ENCODE results near the gene SMCO4.
"Not testable (repeated sequence)": the region's sequence is repeated elsewhere in the genome, so short reads cannot be mapped to it uniquely, and the experiment has no call there.

The SMCO4 gene

DNA sequence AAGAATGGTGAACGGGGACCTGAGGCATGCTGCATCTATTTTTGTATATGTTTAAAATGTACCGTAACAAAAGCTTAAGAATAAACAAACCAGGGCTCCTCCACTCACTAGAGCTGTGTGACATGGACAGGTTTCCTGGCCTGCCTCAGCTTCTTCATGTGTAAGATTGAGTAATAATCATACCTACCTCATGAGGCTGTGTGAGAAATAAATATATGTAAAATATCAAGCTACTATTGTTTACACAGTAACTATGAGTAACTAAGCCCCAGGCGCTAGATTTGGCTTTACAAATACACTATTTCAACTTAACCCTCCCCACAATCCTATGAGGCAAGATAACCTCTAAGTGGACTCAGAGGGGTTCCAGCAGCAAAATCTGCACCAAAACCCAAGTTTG is 66.4 kb downstream of the SMCO4 start:
- DNase-seq (ENCODE audit: low read depth): no peak

DNA sequence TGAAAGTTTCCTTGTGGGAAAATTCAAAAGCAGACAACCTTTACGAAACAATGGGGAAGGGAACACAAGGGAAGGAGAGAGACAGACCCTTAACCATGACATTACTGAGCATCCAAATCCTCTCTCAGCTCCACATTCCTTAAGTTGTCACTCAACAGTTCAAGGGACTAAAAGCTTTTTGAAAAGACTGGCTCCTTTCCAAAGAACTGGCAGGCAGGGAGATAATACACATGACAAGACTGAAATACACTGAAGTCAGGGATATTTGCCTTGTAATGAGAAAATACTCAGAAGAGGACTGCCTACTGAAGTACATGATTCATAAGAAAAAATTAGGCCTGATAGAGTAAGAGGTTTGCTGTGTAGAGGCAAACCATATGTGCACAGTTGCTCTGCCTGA is 69.1 kb downstream of the SMCO4 start:
- DNase-seq (ENCODE audit: low read depth): no peak

DNA sequence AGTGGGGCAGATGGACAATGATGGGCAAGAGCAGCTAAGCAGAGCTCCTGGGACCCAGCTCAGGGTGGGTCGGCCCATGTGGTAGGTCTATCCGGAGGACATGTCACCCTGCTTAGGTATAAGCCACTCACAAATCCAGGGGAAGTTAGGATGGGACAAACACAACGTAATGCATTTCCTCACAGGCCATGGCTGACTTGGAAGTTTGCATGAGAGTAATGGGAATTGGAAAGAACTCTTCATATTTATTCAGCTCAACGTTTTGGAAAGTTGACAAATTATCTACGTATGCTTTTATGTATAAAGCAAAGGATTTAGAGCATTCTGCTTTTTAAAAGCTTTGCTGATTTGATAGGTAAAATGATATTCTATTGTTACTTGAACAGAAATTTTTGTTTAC is 74.9 kb downstream of the SMCO4 start:
- no peak for DNase-seq (ENCODE audit: low read depth)

DNA sequence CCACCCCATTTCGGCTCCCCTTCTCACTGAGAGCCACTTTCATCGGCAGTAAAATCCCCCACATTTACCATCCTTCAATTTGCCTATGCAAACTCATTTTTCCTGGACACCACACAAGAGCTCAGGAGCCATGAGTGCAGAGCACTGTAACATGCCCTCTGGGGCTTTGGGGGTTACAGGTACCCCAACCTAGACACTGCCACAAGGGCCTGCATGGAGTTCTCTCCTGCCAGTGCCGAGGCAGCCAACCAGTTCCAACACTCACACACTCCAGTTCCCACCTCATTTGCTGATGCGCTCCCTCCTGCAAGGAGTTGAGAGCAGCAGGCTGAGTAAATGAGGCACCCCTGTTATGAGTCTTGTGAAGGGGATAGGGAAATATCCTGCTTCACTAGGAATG is 76.1 kb downstream of the SMCO4 start:
- no peak for DNase-seq (ENCODE audit: low read depth)

DNA sequence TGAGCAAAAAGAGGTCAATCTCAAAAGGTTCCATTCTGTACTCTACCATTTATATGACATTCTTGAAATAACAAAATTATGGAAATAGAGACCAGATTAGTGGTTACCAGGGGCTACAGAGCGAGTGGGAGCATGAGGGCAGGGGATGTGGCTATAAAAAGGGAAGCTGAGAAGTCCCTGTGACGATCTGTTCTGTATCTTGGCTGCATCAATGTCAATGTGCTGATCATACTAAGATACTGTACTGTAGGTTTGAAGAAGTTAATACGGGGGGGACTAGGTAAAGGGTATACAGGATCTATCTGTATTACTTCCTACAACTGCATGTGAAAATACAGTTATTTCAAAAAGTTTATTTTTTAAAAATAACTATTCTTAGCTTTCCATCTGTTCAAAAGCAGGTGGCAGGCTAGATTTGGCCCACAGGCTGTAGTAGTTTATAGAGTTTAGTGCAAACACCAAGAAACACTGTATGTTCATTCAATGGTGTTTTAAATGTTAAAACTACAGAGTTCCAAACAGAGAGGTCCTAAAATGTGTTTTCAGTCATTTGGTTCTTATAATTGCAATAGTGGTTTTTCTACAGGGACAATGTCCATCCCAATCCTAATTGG is 78.2 kb downstream of the SMCO4 start:
- no peak for DNase-seq (ENCODE audit: low read depth)

DNA sequence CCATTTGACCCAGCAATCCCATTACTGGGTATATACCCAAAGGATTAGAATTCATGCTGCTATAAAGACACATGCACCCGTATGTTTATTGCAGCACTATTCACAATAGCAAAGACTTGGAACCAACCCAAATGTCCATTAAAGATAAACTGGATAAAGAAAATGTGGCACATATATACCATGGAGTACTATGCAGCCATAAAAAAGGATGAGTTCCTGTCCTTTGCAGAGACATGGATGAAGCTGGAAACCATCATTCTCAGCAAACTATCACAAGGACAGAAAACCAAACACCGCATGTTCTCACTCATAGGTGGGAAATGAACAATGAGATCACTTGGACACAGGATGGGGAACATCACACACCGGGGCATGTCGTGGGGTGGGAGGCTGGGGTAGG is 79.5 kb downstream of the SMCO4 start:
- not testable (repeated sequence) for DNase-seq (ENCODE audit: low read depth)

DNA sequence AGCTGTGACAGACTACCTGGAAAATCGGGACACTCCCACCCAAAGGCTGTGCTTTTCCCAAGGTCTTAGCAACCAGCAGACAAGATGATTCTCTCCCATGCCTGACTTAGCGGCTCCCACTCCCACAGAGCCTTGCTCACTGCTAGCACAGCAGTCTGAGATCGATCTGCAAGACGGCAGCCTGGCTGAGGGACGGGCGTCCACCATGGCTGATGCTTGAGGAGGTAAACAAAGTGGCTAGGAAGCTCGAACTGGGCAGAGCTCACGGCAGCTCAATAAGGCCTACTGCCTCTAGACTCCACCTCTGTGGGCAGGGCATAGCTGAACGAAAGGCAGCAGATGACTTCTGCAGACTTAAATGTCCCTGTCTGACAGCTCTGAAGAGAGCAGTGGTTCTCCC is 84.9 kb downstream of the SMCO4 start:
- no peak for DNase-seq (ENCODE audit: low read depth)

DNA sequence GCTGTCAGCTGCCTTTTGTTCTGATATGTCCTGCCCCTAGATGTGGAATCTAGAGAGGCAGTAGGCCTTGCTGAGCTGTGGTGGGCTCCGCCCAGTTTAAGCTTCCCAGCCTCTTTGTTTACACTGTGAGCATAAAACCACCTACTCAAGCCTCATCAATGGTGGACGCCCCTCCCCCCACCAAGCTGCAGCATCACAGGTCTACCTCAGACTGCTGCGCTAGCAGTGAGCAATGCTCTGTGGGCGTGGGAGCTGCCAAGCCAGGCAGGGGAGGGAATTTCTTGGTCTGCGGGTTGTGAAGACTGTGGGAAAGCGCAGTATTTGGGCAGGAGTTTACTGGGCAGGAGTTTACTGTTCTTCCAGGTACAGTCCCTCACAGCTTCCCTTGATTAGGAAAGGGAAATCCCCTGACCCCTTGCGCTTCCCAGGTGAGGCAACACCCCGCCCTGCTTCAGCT is 98.5 kb downstream of the SMCO4 start:
- DNase-seq (ENCODE audit: low read depth): peak; percentile 2

DNA sequence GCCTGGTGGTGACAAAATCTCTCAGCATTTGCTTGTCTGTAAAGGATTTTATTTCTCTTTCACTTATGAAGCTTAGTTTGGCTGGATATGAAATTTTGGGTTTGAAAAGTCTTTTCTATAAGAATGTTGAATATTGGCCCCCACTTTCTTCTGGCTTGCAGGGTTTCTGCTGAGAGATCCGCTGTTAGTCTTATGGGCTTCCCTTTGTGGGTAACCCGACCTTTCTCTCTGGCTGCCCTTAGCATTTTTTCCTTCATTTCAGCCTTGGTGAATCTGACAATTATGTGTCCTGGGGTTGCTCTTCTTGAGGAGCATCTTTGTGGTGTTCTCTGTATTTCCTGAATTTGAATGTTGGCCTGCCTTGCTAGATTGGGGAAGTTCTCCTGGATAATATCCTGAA is 100.0 kb downstream of the SMCO4 start:
- DNase-seq (ENCODE audit: low read depth): not testable (repeated sequence)

DNA sequence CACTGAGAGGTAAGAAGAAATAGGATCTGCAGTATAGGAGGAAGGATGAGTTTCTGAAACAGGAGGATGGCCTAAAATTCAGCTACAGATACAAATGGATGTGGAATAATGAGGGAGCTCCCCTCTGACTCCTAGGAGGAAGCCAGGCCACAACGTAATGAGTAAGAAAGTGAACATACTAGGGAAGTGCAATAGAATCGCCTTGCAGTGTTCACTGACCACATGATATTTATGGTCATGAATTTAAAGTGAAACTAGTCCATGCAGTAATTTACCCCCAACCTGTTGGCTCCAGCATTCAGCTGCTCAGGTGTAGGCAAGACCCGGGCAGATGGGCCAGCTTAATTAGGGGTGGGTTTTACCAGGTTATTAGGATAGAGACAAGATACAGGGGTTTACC is 110.9 kb downstream of the SMCO4 start:
- DNase-seq (ENCODE audit: low read depth): no peak

All from activated T-cell treated with anti-CD3 and anti-CD28 coated beads for 48 hours (primary cell).